ENCODE results near the gene STX11.

The STX11 gene

DNA sequence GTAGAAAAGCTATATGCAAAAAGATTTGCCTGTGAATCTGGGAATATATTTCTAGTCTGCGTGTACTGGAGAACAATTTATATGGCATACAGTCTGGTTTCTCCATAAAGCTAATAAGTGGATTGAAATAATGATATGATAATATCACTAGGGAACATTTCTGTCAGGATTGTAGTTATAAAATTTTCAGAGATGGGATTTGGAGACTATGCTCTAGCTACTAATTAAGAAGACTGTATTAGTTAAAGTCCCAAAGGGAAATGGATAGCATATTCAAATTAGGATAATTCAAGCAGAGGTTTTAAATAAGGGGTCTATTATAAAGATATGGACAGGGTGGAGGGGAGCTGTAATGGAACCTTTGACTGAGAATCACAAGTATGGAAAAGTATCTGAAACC, 7.2 kb upstream of the STX11 start:
- DNase-seq (ENCODE audit: low read depth in 3 of 3), result no peak

DNA sequence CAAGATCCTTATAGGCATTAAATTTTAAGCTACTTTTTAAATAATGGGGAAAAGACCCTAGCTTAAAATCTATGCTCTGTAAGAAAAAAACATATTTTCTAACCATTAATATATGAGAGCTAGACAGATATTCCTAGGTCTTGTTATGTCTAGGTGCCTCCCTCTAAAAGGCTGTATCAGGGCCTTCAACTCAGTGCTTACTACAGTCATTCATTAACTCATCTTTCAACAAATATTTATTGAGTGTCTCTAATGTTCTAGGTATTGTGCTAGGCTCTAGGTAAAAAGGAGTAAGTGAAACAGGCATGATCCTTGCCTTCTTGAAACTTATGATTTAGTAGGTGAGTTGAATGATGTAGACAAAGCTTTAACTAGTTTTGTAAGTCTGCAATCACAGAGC, 6.4 kb upstream of the STX11 start:
- no peak for DNase-seq (ENCODE audit: low read depth in 3 of 3)

DNA sequence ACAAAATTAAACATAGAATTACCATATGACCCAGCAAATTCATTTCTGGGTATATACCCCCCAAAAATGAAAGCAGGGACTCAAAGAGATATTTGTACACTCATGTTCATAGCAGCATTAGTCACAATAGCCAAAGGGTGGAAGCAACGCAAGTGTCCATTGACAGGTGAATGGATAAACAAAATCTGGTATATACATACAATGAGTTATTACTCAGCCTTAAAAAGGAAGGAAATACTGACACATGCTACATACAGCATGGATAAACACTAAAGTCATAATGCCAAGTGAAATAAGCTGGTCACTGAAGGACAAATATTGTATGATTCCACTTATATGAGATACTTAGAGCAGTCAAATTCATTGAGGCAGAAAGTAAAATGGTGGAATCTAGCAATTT, 5.3 kb upstream of the STX11 start:
- no peak for DNase-seq (ENCODE audit: low read depth in 3 of 3)

DNA sequence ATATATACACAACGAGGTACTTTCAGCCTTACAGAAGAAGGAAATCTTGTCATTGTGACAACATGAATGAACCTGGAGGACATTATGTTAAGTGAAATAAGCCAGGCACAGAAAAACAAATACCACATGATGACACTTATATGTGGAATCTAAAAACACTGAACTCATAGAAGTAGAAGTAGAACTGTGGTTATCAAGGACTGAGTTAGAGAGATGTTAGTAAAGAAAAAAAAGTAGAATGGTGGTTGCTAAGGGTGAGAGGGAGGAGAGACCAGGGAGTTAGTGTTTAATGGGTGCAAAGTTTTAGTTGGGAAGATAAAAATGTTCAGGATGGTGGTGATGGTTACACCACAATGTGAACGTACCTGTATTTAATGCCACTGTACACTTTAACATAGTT, 4.8 kb upstream of the STX11 start:
- DNase-seq (ENCODE audit: low read depth in 3 of 3), result no peak

DNA sequence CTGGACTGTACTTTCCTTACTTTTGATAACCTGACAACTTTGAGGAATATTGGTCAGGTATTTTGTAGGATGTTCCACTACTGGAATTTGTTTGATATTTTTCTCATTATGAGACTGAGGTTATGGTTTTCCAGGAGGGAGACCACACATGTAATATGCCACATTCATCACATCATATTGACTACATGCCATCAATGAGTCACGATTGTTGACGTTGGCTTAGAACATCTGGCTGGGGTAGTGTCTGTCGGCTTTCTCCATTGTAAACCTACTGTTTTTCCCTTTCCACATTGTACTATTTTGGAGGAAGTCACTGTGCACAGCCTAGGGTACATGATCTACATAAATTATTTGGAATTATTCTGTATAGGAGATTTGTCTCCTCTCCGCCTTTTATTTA, 1.4 kb upstream of the STX11 start:
- DNase-seq (ENCODE audit: low read depth in 3 of 3), result no peak

DNA sequence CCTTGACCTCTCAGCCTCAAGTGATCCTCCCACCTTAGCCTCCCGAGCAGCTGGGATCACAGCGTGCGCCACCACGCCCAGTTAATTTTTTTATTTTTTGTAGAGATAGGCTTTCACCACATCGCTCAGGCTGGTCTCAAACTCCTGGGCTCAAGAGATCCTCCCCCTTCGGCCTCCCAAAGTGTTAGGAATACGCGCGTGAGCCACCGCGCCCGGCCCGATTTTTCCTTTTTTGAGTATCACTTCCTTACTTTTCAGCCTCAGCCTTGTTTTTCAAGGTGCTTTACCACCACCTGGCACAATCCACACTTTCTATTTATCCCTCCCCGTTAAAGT, 791 bp upstream of the STX11 start:
- no peak for DNase-seq (ENCODE audit: low read depth in 3 of 3)

DNA sequence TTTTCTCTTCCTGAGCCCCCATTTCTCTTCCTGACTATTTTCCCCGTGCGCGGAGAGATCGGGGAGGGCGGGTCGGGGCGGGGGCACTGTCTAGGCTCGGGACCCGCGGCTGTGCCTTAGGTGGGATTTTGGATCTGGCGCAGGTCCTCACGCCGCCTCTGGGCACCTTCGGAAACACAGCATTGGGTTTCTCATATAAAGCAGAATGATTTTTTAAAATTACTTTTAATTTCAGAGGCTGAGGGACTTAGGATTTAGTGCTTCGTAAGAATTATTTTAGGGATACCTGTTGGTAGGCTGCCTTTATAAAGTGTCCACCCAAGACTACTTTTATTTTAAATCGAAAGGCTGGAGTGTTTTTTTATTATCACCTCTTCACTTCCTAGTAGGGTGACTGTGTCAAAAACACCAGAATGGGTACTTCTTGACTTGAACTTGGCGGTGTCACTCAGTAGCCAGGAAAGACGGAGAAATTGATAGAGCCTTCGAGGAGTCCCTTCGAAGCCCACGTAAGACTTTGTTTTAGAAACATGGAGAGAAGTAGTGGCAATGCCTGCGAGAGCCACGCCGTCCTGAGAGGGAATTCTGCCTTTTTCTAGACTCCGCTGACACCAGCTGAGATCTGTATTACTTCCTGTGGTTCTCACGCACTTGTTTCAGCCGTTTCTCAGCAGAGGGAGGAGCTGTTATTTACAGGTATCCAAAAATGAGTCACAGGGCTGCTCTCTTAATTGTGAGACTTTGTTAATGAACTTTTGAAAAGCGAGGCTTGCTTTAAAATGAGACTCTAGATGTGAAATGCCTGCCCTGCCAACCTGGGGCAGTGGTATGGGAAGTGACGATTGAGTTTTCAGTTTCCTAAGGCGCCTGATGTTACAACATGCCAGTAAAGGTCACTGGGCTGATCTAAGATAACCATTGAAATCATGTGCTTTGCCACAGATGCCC, 667 bp downstream of the STX11 start:
- peak; percentile 23 to 60 (median 50) for DNase-seq (ENCODE audit: low read depth in 3 of 3)

DNA sequence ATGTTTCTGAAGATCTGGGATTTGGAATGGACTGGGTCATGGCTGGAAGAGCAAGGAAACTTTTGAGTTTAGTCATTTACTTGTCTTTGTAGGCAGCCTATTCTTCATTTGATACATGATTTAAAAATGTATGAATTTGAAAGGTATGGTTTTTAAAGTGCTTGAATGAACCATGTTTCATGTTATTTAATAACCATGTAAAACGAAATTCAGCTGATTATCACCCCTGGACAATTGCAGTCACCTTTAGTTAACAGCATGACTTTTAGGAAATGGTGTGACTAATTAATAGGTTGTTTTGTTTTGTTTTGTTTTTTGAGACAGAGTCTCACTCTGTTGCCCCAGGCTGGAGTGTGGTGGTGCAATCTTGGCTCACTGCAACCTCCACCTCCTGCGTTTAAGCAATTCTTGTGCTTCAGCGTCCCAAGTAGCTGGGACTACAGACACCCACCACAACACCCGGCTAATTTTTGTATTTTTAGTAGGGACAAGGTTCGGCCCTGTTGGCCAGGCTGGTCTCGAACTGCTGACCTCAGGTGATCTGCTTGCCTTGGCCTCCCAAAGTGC, 2.1 kb downstream of the STX11 start:
- no peak for DNase-seq (ENCODE audit: low read depth in 3 of 3)

DNA sequence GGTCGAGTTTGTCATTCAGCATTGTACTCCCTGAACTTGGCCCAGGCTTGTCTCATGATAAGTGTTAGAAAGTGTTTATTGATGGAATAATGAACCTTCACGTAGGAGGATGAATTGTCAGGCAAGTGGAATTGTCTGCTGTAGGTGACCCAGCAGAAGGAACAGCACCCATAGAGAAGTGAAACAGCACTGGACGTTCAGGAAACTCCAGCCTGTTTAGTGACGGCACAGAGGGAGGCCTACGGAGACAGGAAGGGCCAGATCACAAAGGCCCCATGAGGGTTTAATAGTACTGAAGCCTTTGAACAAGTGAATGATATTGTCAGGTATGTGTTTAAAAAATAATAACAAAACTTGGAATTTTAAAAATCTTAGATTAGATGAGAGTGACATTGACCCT, 2.9 kb downstream of the STX11 start:
- no peak for DNase-seq (ENCODE audit: low read depth in 3 of 3)

DNA sequence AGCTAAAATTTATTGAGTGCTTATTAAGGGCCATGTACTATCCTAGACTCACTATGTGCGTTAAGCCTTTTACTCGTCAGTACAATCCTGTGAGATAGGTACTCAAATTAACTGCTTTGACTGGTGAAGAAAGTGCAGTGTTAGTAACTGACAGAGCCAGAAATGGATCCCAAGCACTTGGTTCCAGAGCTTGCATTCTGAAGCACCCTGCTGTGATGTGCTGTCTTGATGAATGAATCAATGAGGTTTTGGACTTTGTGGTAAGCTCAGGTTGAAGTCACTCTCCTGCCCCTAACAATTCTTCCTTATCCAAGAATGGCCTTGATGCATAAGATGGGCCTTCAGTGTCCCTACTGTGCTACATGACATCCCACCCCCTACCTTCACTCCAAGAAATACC, 3.7 kb downstream of the STX11 start:
- no peak for DNase-seq (ENCODE audit: low read depth in 3 of 3)

DNA sequence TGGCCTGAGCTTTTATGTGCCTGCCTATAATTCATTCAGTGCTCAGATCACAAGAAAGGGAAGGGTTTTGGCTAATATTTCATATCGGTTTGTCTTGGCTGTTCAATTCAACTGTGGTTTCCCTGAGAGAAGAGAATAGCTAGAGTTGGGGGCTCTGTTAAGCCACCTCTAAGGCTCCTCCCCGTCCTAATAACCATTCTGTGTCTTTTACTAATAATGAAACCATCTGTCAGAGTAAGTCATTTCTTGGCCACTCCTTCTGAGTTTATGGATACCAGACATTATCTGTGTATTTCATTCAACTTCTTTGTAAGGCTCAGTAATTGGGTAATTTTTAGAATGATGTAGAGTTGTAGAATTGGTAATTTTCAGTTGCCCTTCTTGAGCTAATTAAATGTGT, 5.2 kb downstream of the STX11 start:
- DNase-seq (ENCODE audit: low read depth in 3 of 3), result no peak

DNA sequence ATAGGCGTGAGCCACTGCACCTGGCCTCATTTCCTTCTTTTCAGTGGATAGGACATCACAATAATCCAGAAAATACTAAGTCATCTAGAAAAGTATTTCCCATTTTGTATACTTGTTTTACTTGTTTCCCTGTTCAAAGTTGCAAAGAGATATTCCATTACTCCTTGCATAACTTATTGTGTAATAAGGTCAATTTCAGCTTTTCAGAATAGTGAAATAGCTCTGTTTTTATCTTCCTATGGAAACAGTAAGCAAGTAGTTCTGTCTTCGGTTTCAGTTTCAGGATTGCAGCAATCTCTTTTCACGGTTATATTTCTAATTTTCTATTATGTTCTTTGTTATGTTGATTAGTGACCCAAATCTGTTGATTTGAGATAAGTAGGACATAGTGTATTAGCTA, 6.0 kb downstream of the STX11 start:
- DNase-seq (ENCODE audit: low read depth in 3 of 3), result no peak

DNA sequence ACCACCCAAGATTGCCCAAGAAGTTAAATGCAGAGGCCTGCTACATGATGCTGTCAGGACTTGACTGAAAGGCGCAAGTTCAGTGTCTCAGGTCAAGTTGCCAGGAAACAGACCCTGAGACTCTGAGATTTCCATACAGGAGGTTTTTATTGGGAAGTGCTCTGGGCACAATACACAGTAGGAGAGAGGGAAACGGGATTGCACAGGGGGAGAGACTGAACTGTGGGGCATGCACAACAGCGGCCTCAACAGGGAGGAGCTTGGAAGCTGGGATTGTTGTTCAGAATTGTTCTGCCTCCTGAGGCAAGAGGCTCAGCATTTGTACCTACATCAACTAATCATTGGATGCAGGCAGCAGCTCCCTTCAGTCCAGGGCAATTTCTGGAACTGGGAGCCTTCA, 6.7 kb downstream of the STX11 start:
- DNase-seq (ENCODE audit: low read depth in 3 of 3), result no peak

DNA sequence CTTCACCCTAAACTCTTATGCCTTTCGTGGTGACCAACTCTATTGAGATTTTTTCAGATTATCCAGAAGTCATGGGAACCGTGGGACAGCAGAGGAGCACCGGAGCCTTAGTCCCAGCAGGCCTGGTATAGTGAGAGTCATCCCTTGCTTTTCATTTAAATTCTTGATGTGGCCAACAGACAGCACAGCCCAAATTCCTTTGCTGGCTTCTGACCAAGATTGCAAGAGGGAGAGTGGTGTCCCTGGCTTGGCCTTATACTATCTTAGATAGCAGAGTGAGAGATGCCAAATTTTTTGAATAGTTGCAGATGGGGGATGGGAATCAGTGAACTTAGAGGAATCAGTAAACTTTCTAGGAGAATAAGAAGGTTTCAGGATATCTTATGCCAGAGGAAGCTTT, 7.8 kb downstream of the STX11 start:
- no peak for DNase-seq (ENCODE audit: low read depth in 3 of 3)

DNA sequence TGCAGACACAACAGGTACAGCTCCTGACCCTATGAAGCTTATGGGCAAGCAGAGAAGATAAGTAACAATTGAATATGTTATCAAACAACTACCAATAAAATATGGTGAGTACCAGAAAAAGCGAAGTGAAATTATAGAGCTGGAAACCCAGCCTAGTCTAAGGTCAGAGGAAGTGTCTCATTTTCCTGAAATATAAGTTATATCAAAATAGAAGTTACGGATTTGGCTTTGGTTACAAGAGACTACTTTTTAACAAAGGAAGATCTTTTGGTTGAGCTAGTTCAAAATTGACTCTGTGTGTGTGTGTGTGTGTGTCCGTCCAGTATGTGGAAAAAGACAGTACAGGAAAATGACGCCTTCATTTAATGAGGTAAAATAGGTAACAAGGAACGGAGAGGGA, 8.9 kb downstream of the STX11 start:
- no peak for DNase-seq (ENCODE audit: low read depth in 3 of 3)

DNA sequence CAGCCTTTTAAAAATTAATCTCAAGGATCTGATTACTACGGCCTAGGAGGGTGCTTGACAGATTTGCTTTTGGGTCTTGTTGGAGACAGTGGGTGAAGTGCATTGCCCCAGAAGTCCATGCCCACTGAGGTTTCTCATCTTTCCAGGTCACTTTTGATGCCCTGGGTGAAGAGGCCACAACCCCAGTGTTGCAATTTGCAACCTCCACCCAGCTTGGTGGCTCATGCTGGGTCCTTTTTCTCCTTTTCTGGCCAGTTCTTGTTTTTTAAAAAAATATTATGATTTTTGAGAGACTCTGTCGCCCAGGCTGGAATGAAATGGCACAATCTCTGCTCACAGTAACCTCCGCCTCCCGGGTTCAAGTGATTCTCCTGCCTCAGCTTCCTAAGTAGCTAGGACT, 9.4 kb downstream of the STX11 start:
- DNase-seq (ENCODE audit: low read depth in 3 of 3), result no peak

DNA sequence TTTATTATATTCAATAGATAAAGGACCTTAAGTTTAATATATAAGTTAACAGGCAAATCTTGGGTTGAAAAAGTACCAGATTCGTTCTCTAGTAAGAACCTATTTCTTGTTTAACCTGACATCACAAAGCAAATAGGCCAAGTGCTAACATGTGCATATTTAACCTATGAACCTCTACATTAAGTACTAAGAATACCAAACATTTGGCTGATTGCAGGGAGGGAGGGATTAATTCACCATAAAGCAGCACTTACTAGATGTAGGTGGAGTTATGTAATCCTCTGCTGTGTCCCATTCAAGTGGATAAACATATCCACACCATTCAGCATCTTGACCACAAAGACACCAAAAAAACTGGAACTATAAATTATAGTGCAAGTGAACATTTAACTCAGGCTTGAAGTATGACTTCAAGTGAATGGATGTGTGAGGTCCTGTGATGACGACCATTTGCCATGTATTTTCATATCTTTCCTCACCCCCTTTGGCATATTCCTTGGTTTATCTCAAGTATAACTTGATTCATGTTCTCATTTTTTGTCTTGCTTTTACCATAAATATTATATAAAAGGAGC, 10.2 kb downstream of the STX11 start:
- no peak for DNase-seq (ENCODE audit: low read depth in 3 of 3)

DNA sequence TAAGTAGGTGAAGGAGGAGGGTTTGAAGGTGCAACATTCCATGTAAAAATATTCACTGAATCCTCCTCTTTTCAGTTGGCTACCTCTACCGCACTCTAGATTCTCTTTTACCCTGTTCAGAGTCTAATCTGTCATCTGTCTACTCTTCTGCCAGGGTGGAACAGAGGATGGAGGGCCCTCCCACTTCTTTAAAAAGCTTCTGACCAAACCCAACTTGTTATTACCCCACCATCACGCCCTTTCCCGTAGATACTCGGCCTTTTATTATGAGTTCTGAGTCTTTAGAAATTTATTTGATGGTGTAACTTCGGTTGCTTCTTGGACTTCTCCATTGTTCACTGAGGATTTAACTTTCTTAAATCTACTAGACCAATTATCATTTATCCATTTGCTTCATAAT, 11.7 kb downstream of the STX11 start:
- no peak for DNase-seq (ENCODE audit: low read depth in 3 of 3)

DNA sequence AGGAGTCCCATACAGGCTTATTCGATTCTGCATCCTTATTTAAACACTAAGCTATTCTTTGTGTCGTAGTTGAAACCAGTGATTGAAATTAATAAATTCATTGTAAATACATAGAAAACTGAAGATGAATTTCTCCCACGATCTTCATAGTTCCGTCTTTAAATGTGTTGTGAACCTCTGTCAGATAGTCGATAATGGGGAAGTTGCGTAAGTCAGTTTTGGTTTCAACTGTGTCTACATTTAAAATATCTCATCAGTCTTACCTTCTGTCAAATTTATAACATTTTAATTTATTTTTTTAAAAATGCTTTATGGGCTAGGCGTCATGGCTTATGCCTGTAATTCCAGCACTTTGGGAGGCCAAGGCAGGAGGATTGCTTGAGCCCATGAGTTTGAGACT, 12.7 kb downstream of the STX11 start:
- no peak for DNase-seq (ENCODE audit: low read depth in 3 of 3)

DNA sequence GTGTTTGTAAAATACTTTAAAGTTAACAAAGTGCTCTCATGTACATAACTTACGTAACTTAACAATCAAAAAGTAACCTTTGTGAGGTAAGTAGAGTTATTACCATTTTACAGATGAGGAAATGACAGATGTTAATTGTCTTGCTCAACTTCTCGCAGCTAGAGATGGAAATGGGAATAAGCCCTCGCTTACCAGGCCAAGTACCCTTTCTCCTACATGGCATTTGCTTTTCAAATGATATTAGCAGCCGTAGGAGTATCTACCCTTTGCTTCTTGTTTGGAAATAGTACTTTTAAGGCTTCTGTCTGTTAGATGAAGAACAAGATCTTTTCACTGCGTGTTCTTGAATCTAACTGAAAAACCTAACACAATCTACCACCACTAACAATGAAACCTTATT, 15.5 kb downstream of the STX11 start:
- no peak for DNase-seq (ENCODE audit: low read depth in 3 of 3)

DNA sequence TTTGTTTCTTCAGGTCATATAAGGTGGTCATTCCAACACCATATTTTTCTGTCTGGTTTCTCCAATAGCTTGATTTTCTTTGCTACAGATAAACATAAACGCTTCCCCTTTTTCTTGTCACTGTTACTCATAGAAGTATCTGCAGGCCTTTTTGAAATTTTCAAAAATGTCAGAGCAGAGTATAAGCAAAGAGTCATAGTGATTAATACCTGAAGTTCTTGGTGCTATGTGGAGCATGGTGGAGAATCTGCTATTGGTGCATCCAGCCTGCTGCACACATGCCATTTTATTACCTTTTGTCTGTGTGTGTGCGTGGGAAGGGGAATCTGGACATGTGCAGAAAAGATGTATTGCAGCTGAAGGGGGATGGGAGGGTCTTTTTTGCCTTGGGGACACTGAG, 19.7 kb downstream of the STX11 start:
- DNase-seq (ENCODE audit: low read depth in 3 of 3), result no peak

DNA sequence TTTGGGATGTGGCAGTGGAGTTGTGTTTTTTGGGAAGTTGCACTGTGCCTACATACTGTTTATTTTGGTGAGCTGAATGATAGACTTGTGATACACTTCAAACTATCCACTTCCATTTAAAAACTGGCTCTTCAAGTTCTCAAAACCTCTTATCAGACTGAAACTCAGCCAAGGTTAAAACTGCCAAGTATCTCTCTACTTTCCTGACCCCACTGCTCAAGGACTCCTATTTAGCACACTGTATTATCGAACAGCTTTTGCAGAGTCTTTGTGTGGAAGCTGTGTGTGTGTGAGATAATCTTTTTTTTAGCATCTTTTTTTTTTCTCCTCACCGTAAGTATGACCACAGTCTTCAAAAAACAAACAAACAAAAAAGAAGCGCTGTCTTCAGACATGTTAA, 21.1 kb downstream of the STX11 start:
- no peak for DNase-seq (ENCODE audit: low read depth in 3 of 3)

DNA sequence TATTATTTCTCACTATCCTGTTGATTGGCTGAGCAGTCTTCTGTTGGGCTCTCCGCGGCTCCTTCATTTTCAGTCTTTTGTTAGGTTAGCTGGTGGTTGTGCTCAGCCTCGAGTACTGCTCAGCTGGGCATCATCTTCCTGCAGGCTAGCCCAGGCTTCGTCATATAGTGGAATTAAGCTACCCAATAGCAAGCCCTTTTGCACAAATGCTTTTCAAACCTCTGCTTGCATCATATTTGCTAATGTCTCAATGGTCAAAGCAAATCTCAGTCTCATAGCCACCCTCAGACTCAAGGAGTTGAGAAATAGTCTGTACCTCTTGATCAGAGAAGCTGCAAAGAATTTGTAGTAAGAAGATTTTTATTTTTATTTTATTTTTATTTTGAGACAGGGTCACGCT, 23.7 kb downstream of the STX11 start:
- DNase-seq (ENCODE audit: low read depth in 3 of 3), result no peak
